Measurements from ENCODE around the gene RPS6KA4. TPM values are rescaled to one million over a fixed set of nuclear protein-coding genes. Genes with fewer than 3 reads are reported as not detected.
"Not testable (repeated sequence)": the region's sequence is repeated elsewhere in the genome, so short reads cannot be mapped to it uniquely, and the experiment has no call there.

RPS6KA4 gene
- polyA plus RNA-seq, 4 donors: 9.4 to 16.3 (median 13.5) TPM

- DNase-seq (ENCODE audit: low read depth in 4 of 4, low spot score in 3 of 4): no peak
Measured at GRCh38 chr11:64410404-64410734, 51.4 kb downstream of the RPS6KA4 start.

DNA sequence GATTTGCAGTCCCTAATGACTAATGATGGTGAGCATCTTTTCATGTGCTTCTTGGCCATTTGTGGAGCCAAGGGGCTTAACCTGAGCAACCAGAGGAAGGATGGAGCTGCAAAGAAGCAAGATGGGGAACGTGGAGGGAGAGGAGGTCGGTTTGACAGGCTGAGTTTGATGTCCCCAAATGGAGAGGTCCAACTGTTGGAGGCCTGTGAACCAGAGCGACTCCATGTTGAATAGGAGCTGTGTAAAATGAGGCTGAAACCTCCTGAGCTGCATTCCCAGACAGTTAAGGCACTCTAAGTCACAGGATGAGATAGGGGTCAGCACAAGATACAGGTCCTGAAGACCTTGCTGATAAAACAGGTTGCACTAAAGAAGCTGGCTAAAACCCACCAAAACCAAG is 54.5 kb downstream of the RPS6KA4 start:
- DNase-seq (ENCODE audit: low read depth in 4 of 4, low spot score in 3 of 4): no peak

DNA sequence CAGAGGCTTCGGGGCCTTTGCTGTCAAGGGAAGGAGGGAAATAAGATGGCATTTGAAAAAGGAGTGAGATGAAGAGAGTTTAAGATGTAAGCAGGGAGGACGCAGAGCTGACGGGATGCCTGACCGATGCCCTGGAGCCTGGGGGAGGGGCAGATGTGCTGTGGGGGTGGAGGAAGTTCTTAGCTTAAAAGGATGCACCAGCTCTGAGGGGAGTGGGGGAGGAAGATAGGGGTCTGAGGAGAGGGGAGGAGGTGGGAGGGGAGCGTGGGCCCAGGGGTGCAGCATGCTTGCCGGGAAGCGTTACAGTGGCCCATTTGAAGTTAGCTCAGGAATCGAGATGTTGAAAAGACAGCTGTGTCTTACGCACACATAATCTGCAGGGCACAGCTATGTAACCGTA is 56.3 kb downstream of the RPS6KA4 start:
- no peak for DNase-seq (ENCODE audit: low read depth in 4 of 4, low spot score in 3 of 4)

GRCh38 chr11:64415996-64416728 is 57.2 kb downstream of the RPS6KA4 start:
- DNase-seq (ENCODE audit: low read depth in 4 of 4, low spot score in 3 of 4): no peak

GRCh38 chr11:64418233-64418632 is 59.3 kb downstream of the RPS6KA4 start:
- DNase-seq (ENCODE audit: low read depth in 4 of 4, low spot score in 3 of 4): not testable (repeated sequence)

DNA sequence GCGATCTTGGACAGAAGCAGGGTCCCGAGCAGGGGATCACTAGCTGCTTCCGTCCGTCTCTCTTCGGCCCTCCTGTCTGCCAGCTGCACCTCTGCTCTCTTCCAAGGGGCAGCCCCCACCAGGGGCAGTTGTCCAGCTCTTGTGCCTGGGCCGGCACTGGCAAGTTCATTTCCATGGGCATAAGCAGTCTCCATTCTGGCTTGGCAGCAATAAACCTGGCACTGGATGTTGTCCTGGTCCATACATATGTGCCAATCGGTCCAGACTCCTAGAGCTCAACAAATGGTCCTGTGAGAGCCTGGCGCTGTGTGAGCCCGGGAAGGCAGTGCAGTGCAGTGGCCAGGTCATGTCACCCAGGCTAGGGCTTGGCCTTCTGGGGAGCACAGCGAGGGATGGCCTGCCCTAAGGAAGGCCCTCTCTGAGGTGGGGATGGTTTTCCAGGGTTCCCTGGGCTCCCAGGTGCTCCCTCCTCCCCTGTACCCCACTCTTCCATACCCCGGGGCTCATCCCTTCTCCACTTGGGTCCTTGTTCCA is 60.4 kb downstream of the RPS6KA4 start:
- DNase-seq (ENCODE audit: low read depth in 4 of 4, low spot score in 3 of 4): no peak

- no peak for DNase-seq (ENCODE audit: low read depth in 4 of 4, low spot score in 3 of 4)
Measured at GRCh38 chr11:64419818-64420485, 61.0 kb downstream of the RPS6KA4 start.

Other genes starting within 250 kb of the RPS6KA4 start
- 10 to 100 TPM; 14.9 to 17.8 (median 15.3) TPM for gene MACROD1, start 193.0 kb upstream of the RPS6KA4 start, polyA plus RNA-seq (ENCODE audit: insufficient read length in 4 of 4)
- 100 to 1,000 TPM; 125 to 232 (median 205) TPM for gene STIP1, start 173.0 kb upstream of the RPS6KA4 start, polyA plus RNA-seq (ENCODE audit: insufficient read length in 4 of 4)
- 1 to 10 TPM; 3.4 to 7.2 (median 5.6) TPM for gene FERMT3, start 152.4 kb upstream of the RPS6KA4 start, polyA plus RNA-seq (ENCODE audit: insufficient read length in 4 of 4)
- 10 to 100 TPM; 25.7 to 56.1 (median 40.1) TPM for gene TRPT1, start 133.0 kb upstream of the RPS6KA4 start, polyA plus RNA-seq (ENCODE audit: insufficient read length in 4 of 4)
- gene NUDT22, start 132.9 kb upstream of the RPS6KA4 start, polyA plus RNA-seq (ENCODE audit: insufficient read length in 4 of 4): 10 to 100 TPM; 13.2 to 32.7 (median 19.1) TPM
- 10 to 100 TPM; 44.9 to 85.8 (median 59.1) TPM for gene DNAJC4, start 128.6 kb upstream of the RPS6KA4 start, polyA plus RNA-seq (ENCODE audit: insufficient read length in 4 of 4)
- gene VEGFB, start 124.6 kb upstream of the RPS6KA4 start, polyA plus RNA-seq (ENCODE audit: insufficient read length in 4 of 4): 100 to 1,000 TPM in 2 of 4 donors, 10 to 100 TPM in 2; 82.6 to 115 (median 99.9) TPM
- gene FKBP2, start 118.1 kb upstream of the RPS6KA4 start, polyA plus RNA-seq (ENCODE audit: insufficient read length in 4 of 4): 10 to 100 TPM; 61.0 to 99.2 (median 86.6) TPM
- gene PPP1R14B, start 112.2 kb upstream of the RPS6KA4 start, polyA plus RNA-seq (ENCODE audit: insufficient read length in 4 of 4): 10 to 100 TPM; 54.4 to 90.9 (median 69.8) TPM
- gene PLCB3, start 107.6 kb upstream of the RPS6KA4 start, polyA plus RNA-seq (ENCODE audit: insufficient read length in 4 of 4): 10 to 100 TPM; 12.4 to 17.1 (median 13.7) TPM
- 10 to 100 TPM; 42.1 to 69.9 (median 48.3) TPM for gene BAD, start 74.5 kb upstream of the RPS6KA4 start, polyA plus RNA-seq (ENCODE audit: insufficient read length in 4 of 4)
- gene GPR137, start 73.3 kb upstream of the RPS6KA4 start, polyA plus RNA-seq (ENCODE audit: insufficient read length in 4 of 4): 10 to 100 TPM; 27.4 to 48.6 (median 30.6) TPM
- under 1 TPM in 1 of 4 donors, not detected in 3; 0.16 TPM for gene KCNK4, start 67.9 kb upstream of the RPS6KA4 start, polyA plus RNA-seq (ENCODE audit: insufficient read length in 4 of 4)
- gene CATSPERZ, start 58.8 kb upstream of the RPS6KA4 start, polyA plus RNA-seq (ENCODE audit: insufficient read length in 4 of 4): under 1 TPM in 1 of 4 donors, not detected in 3; 0.79 TPM
- gene ESRRA, start 53.6 kb upstream of the RPS6KA4 start, polyA plus RNA-seq (ENCODE audit: insufficient read length in 4 of 4): 10 to 100 TPM in 3 of 4 donors, 1 to 10 TPM in 1; 7.4 to 31.0 (median 17.2) TPM
- 100 to 1,000 TPM; 208 to 244 (median 221) TPM for gene TRMT112, start 41.6 kb upstream of the RPS6KA4 start, polyA plus RNA-seq (ENCODE audit: insufficient read length in 4 of 4)
- 100 to 1,000 TPM; 156 to 230 (median 184) TPM for gene PRDX5, start 41.0 kb upstream of the RPS6KA4 start, polyA plus RNA-seq (ENCODE audit: insufficient read length in 4 of 4)
- gene CCDC88B, start 19.0 kb upstream of the RPS6KA4 start, polyA plus RNA-seq (ENCODE audit: insufficient read length in 4 of 4): 1 to 10 TPM; 2.7 to 5.2 (median 3.6) TPM
- gene SLC22A11, start 196.8 kb downstream of the RPS6KA4 start, polyA plus RNA-seq (ENCODE audit: insufficient read length in 4 of 4): 10 to 100 TPM in 3 of 4 donors, under 1 TPM in 1; 0.98 to 33.0 (median 21.4) TPM
- gene SLC22A12, start 232.1 kb downstream of the RPS6KA4 start, polyA plus RNA-seq (ENCODE audit: insufficient read length in 4 of 4): 1 to 10 TPM in 3 of 4 donors, under 1 TPM in 1; 0.08 to 5.3 (median 3.2) TPM